GM21381 (cell line): ENCODE results near the gene CPNE1.

Experiments
- ATAC-seq: cut with Tn5 transposase; IDR thresholded peaks from one replicate; pipeline ENCODE4 v1.9.1; 2021; ENCODE audit warnings: mild to moderate bottlenecking, moderate library complexity; ENCODE audit not compliant: unreplicated experiment

The CPNE1 gene

DNA sequence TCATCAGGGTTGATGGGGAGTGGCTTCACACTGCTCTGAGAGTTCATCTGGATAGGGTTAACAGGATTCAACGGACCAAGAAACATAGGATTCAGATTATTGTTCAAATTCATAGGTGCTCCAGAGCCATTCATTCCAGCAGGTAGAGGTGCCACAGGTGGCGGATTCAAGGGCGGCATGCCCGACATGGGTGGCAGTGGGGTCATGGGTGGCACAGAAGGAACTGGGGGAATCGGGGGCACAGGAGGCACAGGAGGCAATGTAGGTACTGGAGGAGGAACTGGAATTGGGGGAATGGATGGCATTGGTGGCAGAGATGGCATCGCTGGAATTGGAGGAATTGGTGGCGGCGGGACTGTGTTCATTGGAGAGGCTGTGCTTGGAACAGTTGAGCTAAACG is 10.3 kb downstream of the CPNE1 start:
- no peak for ATAC-seq

- no peak for ATAC-seq
These were observed 10.8 kb downstream of the CPNE1 start for GRCh38 chr20:35653893-35654292.

DNA sequence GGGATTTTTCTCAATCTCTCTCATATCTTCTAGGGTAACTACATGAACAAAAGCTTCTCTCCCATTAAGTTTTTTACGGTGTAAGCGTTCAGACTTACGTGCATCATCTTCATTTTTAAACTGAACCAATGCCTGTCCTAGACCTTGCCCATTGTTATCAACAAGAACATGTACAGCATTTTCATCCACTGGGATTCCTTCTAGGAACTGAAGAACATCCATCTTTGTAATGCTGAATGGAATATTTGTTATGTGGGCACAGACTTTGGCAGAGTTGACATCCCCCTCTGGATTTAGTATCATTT is 11.3 kb downstream of the CPNE1 start:
- no peak for ATAC-seq

DNA sequence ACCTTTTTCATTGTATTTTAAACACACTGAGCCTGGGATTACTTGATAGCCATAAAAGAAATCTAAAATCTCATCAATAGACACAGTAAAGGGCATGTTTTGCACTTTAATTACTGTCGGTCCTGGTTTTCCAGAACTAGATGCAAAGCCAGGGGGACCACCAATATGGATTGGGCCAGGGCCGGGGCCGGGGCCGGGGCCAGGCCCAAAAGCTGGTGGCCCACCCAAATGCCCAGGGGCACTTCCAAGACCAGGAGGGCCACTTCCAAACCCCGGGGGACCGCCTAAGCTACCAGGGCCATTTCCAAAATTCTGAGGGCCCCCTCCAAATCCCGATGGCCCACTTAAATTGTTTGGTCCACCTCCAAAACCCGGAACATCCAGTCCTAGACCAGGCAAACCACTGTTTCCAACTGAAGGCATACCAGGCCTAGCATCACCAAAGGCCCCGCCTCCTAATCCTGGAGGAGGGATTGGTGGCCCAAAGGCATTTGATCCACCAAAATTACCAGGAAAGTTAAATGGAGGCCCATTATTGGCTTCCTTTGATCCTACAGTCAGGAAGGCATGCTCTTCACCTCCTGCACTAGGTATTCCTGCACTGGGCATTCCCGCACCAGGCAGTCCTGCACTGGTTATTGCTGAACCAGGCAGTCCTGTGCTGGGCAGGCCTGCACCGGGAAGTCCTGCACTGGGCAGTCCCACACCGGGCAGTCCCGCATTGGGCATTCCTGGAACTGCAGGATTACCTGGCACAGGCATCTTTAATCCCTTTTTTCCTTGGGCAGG is 11.9 kb downstream of the CPNE1 start:
- no peak for ATAC-seq

GRCh38 chr20:35651958-35652357 is 12.7 kb downstream of the CPNE1 start:
- no peak for ATAC-seq

GRCh38 chr20:35650632-35651031 is 14.1 kb downstream of the CPNE1 start:
- no peak for ATAC-seq

DNA sequence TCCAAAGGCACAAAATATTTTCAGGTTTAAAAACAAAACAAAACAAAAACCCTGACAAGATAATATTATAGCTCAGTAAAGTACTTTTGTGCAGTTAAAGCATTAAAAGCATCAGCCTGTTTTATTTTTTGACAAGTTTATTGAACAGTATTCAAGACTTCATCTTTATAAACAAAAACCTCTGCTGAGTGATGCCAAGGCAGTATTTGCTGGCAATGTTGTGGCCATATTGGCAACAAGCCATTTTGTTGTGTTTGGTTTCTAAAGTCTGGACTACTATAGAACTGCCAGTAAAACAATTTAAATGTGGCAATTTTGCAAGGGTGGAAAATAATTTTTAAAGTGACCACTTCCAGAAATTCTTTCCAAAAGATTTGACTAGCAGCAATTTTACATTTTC is 15.9 kb downstream of the CPNE1 start:
- ATAC-seq: no peak

- ATAC-seq: no peak
These were observed 19.9 kb downstream of the CPNE1 start for GRCh38 chr20:35644806-35645205.

- ATAC-seq: no peak
These were observed 21.7 kb downstream of the CPNE1 start for GRCh38 chr20:35643045-35643444.

- no peak for ATAC-seq
These were observed 23.0 kb downstream of the CPNE1 start for GRCh38 chr20:35641743-35642142.

GRCh38 chr20:35640724-35641123 is 24.0 kb downstream of the CPNE1 start:
- no peak for ATAC-seq

DNA sequence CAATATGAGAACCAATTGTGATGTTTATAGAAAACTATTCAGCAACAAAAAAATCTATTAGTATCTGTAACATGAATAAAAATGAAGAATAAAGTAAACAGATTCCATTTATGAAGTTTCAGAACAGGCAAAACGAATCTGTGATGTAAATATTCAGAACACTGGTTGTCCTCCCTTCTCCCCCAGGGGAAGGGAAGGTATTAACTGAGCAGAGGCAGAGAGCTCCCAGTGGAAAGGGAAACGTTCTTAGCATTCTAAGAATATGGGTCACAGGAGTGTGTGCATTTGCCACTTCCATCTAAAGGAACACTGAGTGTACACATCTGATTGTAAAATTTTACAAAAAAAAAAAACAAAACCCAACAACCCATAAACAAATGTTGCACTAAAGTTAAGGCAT is 25.9 kb downstream of the CPNE1 start:
- ATAC-seq: no peak

DNA sequence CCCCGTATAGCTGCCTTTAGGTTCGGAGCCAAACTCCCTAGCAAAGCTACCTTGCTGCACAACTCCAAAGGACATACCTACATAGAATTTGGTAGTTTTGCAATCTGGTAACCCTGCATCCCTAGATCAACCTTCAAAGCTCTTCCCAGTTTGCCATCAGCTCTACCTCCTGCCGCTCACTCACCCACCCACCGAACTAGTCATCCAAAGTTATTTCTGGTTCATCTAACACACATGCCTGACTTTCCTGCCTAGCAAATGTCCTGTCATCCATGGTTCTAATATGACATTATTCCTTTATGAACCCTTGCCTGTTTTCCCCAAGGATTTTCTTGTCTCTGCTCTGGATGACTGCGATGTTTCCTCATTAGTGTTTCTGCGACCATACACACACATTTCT is 27.4 kb downstream of the CPNE1 start:
- no peak for ATAC-seq

GRCh38 chr20:35636095-35636494 is 28.6 kb downstream of the CPNE1 start:
- ATAC-seq: no peak

DNA sequence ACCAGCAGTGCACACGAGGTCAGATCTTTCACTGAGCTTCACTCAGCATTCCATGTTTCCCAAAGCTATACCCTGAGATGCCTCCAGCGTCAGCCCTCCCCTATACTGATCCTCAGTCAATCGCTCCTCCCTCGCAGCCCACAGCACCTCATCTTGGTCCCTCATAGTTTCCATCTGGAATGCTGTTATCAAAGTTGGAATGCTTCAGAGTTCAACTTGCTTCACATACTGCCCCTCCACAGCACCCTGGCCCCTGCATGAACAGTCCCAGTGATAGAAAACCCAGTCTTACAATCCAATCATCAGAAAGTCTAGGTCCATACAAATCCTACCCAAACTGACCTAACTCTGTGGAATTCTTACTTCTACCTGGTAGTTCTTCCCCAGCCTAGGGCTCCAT is 29.0 kb downstream of the CPNE1 start:
- no peak for ATAC-seq

- no peak for ATAC-seq
These were observed 32.1 kb downstream of the CPNE1 start for GRCh38 chr20:35632539-35633115.

GRCh38 chr20:35630636-35631035 is 34.1 kb downstream of the CPNE1 start:
- no peak for ATAC-seq

GRCh38 chr20:35629427-35630145 is 35.1 kb downstream of the CPNE1 start:
- ATAC-seq: no peak

DNA sequence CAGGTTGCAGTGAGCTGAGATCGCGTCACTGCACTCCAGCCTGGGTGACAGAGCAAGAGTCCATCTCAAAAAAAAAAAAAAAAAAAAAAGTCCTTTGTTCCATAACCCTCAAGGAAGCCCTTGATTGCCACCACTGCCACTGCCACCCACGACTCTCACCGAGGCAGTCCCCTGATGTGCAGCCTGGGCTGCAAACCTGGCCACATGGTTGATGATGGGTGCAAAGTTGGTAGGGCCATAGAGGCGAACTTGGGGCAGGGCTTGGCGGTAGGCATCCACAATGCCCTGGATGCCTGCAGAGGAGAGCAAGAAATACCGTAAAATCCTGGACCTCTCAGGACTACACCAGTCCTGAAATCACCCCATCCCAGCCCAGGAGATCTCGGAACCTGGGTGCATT is 37.6 kb downstream of the CPNE1 start:
- ATAC-seq: no peak

GRCh38 chr20:35626386-35627001 is 38.2 kb downstream of the CPNE1 start:
- ATAC-seq: no peak

DNA sequence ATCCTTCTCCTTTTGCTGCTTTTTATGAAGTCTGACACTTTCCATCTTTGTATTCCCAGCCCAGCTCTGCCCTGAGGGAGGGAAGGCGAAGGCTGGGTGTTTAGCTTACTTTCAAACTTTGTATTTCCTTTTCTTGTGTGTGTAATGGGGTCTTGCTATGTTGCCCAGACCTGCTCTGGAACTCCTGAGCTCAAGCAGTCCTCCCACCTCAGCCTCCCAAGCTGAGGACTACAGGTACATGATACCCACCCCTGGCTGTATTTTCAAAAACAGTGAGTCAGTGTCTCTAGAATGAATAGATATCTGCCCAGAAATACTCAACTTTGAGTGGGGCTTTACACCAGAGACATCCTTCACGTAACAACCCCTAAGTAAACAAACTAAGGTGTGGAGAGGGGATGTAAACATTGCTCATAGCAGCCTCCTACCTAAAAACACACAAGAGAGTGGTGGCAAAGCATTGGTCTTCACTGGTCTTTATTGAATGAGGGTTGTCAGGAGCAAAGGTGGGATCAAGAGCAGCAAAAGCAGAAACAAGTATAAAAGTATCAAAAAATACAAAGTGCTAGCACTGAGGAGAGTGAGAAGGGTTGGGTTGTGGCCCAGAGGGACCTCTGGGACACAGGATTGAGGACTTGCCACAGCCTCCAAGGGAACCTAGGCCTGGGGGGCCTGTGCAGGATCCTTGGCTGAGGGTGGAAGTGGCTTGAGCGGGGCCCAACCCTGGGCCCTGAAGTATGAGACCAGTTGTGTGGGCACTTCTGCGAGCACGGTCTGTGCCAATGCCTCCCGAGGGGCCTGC is 38.9 kb downstream of the CPNE1 start:
- no peak for ATAC-seq
